Endodermal cell (in vitro differentiated cells): Measurements from ENCODE around the gene SPAG9. TPM values are rescaled to one million over a fixed set of nuclear protein-coding genes. Genes with fewer than 3 reads are reported as not detected.

ENCODE experiments used
- DNase-seq: peaks from one replicate; pipeline ENCODE4 v3.0.0-alpha.2; 2017
- H3K27ac ChIP-seq: 2 replicates; pipeline ENCODE4 v1.5.1; 2013; ENCODE audit warnings: mild to moderate bottlenecking, low read depth, low read length, moderate library complexity
- H3K27me3 ChIP-seq: 2 replicates; pipeline ENCODE4 v1.6.1; 2013; ENCODE audit warnings: mild to moderate bottlenecking, low read length, moderate library complexity; ENCODE audit not compliant: insufficient read depth, control insufficient read depth, poor library complexity, severe bottlenecking
- H3K36me3 ChIP-seq: 2 replicates; pipeline ENCODE4 v1.7.0; 2013; ENCODE audit warnings: mild to moderate bottlenecking, low read length, moderate library complexity; ENCODE audit not compliant: control insufficient read depth, insufficient read depth
- H3K4me1 ChIP-seq: one replicate; pipeline ENCODE4 v1.7.0; 2013; ENCODE audit warnings: low read length; ENCODE audit not compliant: control insufficient read depth, insufficient read depth
- H3K4me3 ChIP-seq: 2 replicates; pipeline ENCODE4 v1.5.1; 2013; ENCODE audit warnings: mild to moderate bottlenecking, low read length, moderate library complexity
- H3K9ac ChIP-seq: 2 replicates; pipeline ENCODE4 v1.6.1; 2013; ENCODE audit warnings: mild to moderate bottlenecking, low read length, moderate library complexity; ENCODE audit not compliant: poor library complexity, severe bottlenecking; ENCODE audit errors: extremely low read depth
- H3K9me3 ChIP-seq: 2 replicates; pipeline ENCODE4 v1.6.1; 2013; ENCODE audit warnings: mild to moderate bottlenecking, low read length, moderate library complexity; ENCODE audit not compliant: control insufficient read depth
- H3K27ac Mint-ChIP-seq: 2 replicates; pipeline ENCODE4 v1.8.0; 2020; ENCODE audit warnings: mixed read lengths
- H3K27me3 Mint-ChIP-seq: 2 replicates; pipeline ENCODE4 v1.8.0; 2021; ENCODE audit warnings: mild to moderate bottlenecking, mixed read lengths; ENCODE audit not compliant: insufficient read depth
- H3K36me3 Mint-ChIP-seq: 2 replicates; pipeline ENCODE4 v1.8.0; 2020; ENCODE audit warnings: low read depth, mixed read lengths
- H3K4me1 Mint-ChIP-seq: 2 replicates; pipeline ENCODE4 v1.8.0; 2020; ENCODE audit warnings: mixed read lengths
- H3K4me3 Mint-ChIP-seq: 2 replicates; pipeline ENCODE4 v1.8.0; 2020; ENCODE audit warnings: mild to moderate bottlenecking, moderate library complexity, mixed read lengths
- H3K9me3 Mint-ChIP-seq: 2 replicates; pipeline ENCODE4 v1.8.0; 2020; ENCODE audit warnings: mild to moderate bottlenecking, mixed read lengths
- CTCF ChIP-seq: fragments of 200-600 bp; sonication (generic); conservative IDR thresholded peaks from 2 replicates; pipeline ENCODE4 v1.5.0; 2021; ENCODE audit warnings: antibody characterized with exemption, mild to moderate bottlenecking
- WGBS, 2 experiments: methylation state at CpG; one replicate each; pipeline versions ENCODE4 v1.1.5 to v1.1.7; 2013; ENCODE audit warnings: missing lambda C conversion rate in 2 of 2, mixed read lengths in 1 of 2; ENCODE audit not compliant: insufficient coverage in 1 of 2, insufficient read length in 1 of 2; 5-methylcytosine and 5-hydroxymethylcytosine counted together
- total RNA-seq, 2 donors: library from RNA; stranded (reverse); fragmentation: NEBNext Ultra II Directional in 1 of 2; extraction: Animal tissue kit (Norgen Biotek cat#: 25700) in 1 of 2; gene quantifications; 2 replicates in 1 of 2; 3 replicates in 1 of 2; pipeline ENCODE4 v1.2.1, GENCODE V29; 2021

The SPAG9 gene
- total RNA-seq, 2 donors from 2014 or later: 64.8 to 77.7 TPM

GRCh38 chr17:50979524-50979927, 141.1 kb downstream of the SPAG9 start:
- H3K27me3 ChIP-seq: no peaks in the 10 kb centered on the region
- peaks cover 76% of the 10 kb centered on the region for H3K36me3 ChIP-seq
- H3K9ac ChIP-seq: no peak overlapping the region
- no peaks in the 10 kb centered on the region for H3K4me1 ChIP-seq
- H3K4me3 ChIP-seq: no peak overlapping the region
- DNase-seq: no peak
- Mint-ChIP-seq H3K36me3 (peaks cover 60% of the 10 kb centered on the region), H3K27ac (no peak overlapping the region), H3K4me1 (peaks cover 4% of the 10 kb centered on the region), H3K4me3 (no peak overlapping the region), H3K9me3 (no peaks in the 10 kb centered on the region), H3K27me3 (no peaks in the 10 kb centered on the region)
- no peaks in the 10 kb centered on the region for H3K9me3 ChIP-seq
- WGBS, 2 experiments: 95 to 96% methylated on average over 7 to 10 of the region's 10 CpGs
- no peak overlapping the region for H3K27ac ChIP-seq
- no peak for TF ChIP-seq CTCF

- Mint-ChIP-seq H3K4me1 (peaks cover 4% of the 10 kb centered on the region), H3K27ac (no peak overlapping the region), H3K36me3 (peaks cover 59% of the 10 kb centered on the region)
These were observed 143.0 kb downstream of the SPAG9 start for GRCh38 chr17:50977487-50978159.

GRCh38 chr17:50976951-50977472, 143.7 kb downstream of the SPAG9 start:
- H3K27ac ChIP-seq: no peak overlapping the region
- H3K9me3 Mint-ChIP-seq: no peaks in the 10 kb centered on the region
- TF ChIP-seq CTCF: no peak
- no peaks in the 10 kb centered on the region for H3K27me3 ChIP-seq
- peaks cover 4% of the 10 kb centered on the region for H3K4me1 Mint-ChIP-seq
- no peaks in the 10 kb centered on the region for H3K9me3 ChIP-seq
- peaks cover 54% of the 10 kb centered on the region for H3K36me3 Mint-ChIP-seq
- no peaks in the 10 kb centered on the region for H3K27me3 Mint-ChIP-seq
- no peak overlapping the region for H3K9ac ChIP-seq
- H3K4me1 ChIP-seq: no peaks in the 10 kb centered on the region
- no peak overlapping the region for H3K27ac Mint-ChIP-seq
- 92 to 94% methylated on average over 1 to 2 of the region's 2 CpGs for WGBS, 2 experiments
- no peak for DNase-seq
- no peak overlapping the region for H3K4me3 ChIP-seq
- H3K4me3 Mint-ChIP-seq: no peak overlapping the region
- peaks cover 77% of the 10 kb centered on the region for H3K36me3 ChIP-seq

More at GRCh38 chr17:50977487-50978159, 143.0 kb downstream of the SPAG9 start:
- WGBS, 2 experiments: 93 to 100% methylated on average over 2 to 4 of the region's 4 CpGs
- Histone ChIP-seq H3K9me3 (no peaks in the 10 kb centered on the region), H3K27me3 (no peaks in the 10 kb centered on the region), H3K36me3 (peaks cover 77% of the 10 kb centered on the region), H3K4me3 (no peak overlapping the region), H3K27ac (no peak overlapping the region), H3K9ac (no peak overlapping the region), H3K4me1 (no peaks in the 10 kb centered on the region)
- Mint-ChIP-seq H3K27me3 (no peaks in the 10 kb centered on the region), H3K4me3 (no peak overlapping the region), H3K9me3 (no peaks in the 10 kb centered on the region)
- no peak for TF ChIP-seq CTCF
- DNase-seq: no peak
